ENCODE results near the gene HAAO.
A peak's percentile ranks its signal among the peaks of the same experiment; 100 is the strongest.
"Not testable (repeated sequence)": the region's sequence is repeated elsewhere in the genome, so short reads cannot be mapped to it uniquely, and the experiment has no call there.

HAAO gene

DNA sequence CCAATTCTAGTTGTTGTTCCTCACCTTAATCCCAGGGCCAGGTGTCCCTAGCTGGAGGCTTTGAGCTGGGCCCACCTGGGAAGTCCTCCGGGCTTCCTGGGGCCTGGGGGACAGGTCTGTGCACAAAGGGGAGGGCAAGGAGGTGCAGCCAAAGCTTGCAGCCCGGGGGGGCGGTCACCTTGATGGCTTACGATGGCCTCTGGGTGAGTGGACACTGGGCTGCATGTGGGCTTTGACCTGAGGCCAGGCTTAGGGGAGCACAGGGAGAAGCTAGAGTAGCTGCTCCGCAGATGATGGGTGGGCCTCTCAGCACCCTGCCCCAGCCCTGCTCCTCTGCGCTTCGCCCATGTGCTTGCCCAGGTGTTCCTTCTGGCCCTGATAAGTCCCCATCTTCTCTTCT lies 41.8 kb upstream of the HAAO start:
- TF ChIP-seq, protein P1, sequence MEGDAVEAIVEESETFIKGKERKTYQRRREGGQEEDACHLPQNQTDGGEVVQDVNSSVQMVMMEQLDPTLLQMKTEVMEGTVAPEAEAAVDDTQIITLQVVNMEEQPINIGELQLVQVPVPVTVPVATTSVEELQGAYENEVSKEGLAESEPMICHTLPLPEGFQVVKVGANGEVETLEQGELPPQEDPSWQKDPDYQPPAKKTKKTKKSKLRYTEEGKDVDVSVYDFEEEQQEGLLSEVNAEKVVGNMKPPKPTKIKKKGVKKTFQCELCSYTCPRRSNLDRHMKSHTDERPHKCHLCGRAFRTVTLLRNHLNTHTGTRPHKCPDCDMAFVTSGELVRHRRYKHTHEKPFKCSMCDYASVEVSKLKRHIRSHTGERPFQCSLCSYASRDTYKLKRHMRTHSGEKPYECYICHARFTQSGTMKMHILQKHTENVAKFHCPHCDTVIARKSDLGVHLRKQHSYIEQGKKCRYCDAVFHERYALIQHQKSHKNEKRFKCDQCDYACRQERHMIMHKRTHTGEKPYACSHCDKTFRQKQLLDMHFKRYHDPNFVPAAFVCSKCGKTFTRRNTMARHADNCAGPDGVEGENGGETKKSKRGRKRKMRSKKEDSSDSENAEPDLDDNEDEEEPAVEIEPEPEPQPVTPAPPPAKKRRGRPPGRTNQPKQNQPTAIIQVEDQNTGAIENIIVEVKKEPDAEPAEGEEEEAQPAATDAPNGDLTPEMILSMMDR (IDR thresholded peaks at IDR 0.05; ENCODE audit: extremely low read depth, insufficient read depth, missing control alignments) = no peak
- DNase-seq (ENCODE audit: low spot score) = no peak
- in situ Hi-C loops (cut with MboI; ENCODE audit: low pct_unique_long_range_greater_than_20kb, low sequenced_read_pairs, unreplicated experiment) = no loop called here

DNA sequence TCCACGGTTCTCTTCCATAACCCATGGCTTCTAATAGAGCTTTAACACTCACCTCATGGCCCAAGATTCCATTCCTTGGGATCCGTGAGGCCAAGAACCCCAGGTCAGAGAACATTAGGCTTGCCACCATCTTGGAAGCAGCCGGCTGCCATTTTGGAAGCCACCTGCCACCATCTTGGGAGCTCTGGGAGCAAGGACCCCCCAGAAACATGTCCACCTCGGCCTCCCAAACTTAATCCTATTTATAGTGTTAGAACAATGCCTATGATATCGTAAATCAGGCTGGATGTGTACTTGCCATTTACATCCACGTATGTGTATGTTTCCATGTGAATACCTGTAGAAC lies 39.9 kb upstream of the HAAO start:
- in situ Hi-C loops (cut with MboI; ENCODE audit: low pct_unique_long_range_greater_than_20kb, low sequenced_read_pairs, unreplicated experiment) = no loop called here

DNA sequence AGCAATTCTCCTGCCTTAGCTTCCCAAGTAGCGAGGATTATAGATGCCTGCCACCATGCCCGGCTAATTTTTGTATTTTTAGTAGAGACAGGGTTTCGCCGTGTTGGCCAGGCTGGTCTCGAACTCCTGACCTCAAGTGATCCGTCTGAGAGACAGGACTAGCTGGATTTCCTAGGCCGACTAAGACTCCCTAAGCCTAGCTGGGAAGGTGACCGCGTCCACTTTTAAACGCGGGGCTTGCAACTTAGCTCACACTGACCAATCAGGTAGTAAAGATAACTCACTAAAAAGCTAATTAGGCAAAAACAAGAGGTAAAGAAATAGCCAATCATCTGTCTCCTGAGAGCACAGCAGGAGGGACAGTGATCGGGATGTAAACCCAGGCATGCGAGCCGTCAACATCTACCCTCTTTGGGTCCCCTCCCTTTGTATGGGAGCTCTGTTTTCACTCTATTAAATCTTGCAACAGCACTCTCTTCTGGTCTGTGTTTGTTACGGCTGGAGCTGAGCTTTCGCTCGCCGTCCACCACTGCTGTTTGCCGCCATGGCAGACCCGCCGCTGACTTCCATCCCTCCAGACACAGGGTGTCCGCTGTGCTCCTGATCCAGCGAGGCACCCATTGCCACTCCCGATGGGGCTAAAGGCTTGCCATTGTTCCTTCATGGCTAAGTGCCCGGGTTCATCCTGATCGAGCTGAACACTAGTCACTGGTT lies 39.3 kb upstream of the HAAO start:
- in situ Hi-C loops (cut with MboI; ENCODE audit: low pct_unique_long_range_greater_than_20kb, low sequenced_read_pairs, unreplicated experiment); DNase-seq (ENCODE audit: low spot score): not testable (repeated sequence)

More for the DNA sequence above, 39.9 kb upstream of the HAAO start:
- DNase-seq (ENCODE audit: low spot score) = no peak
- TF ChIP-seq, protein P1 (IDR thresholded peaks at IDR 0.05; ENCODE audit: extremely low read depth, insufficient read depth, missing control alignments) = no peak

DNA sequence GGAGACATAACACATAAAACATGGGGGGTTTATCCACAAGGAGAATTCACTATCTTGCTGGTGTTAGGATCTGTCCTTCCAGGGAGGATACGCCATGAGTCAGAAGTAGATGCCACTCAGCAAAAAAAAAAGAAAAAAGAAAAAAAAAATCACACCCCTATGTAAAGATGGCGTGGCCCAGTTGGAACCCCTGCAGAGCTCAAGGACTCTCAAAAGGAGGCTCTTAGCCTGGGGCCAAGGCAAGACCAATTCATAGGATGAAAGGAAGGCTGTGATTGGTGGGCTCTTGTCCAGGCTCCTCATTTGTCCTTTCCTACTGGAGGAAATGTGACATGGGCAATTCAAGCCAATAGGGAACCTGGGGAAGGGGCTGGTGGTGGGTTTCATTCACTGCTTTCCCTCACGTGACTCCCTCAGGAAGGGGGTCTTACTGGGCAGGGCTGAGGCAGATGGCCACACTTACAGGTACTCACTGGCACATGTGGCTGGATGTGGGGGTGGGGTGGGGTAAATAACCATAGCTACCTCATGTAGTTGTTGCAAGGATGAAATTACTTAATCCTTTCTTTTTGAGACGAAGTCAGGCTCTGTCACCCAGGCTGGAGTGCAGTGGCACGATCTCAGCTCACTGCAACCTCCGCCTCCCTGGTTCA lies 38.7 kb upstream of the HAAO start:
- in situ Hi-C loops (cut with MboI; ENCODE audit: low pct_unique_long_range_greater_than_20kb, low sequenced_read_pairs, unreplicated experiment) = no loop called here
- TF ChIP-seq, protein P1 (IDR thresholded peaks at IDR 0.05; ENCODE audit: extremely low read depth, insufficient read depth, missing control alignments) = no peak
- DNase-seq (ENCODE audit: low spot score) = no peak

DNA sequence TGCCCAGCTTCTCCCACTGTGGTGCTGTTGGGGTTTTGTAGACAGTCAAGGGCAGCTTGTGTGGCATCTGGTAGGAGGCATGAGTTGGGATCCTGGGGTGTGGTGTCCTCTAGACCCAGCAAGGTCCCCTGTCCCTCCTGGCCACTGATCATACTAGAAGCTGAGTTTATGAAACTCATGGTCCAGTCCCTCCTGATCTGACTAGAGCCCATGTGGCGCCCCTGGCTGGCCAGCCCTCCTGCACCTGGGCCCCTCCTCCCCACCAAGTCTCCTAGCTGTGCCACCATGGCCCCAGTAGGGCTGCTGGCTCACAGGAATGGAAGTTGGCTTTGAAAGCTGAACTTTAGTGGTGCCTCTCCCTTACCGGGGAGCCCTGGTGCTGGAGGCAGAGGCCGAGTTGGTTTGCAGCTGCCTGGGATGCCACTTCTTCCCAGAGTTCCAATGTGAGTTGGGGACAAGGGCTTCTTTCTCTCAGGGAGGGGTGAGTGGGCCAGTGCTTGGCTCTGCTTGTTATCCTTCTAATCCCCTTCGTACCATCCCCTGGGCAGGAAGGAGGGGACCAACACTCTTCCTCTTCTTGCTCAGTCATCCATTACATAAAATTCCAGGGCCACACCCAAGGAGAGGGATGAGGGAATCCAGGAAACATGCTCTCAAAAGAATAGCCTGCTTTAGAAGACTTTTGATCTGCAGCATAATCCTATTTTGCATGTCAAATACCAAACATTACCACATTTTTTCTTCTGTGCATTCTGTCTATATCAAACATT lies 37.5 kb upstream of the HAAO start:
- in situ Hi-C loops (cut with MboI; ENCODE audit: low pct_unique_long_range_greater_than_20kb, low sequenced_read_pairs, unreplicated experiment) = no loop called here
- DNase-seq (ENCODE audit: low spot score) = no peak
- TF ChIP-seq, protein P1 (IDR thresholded peaks at IDR 0.05; ENCODE audit: extremely low read depth, insufficient read depth, missing control alignments) = no peak

DNA sequence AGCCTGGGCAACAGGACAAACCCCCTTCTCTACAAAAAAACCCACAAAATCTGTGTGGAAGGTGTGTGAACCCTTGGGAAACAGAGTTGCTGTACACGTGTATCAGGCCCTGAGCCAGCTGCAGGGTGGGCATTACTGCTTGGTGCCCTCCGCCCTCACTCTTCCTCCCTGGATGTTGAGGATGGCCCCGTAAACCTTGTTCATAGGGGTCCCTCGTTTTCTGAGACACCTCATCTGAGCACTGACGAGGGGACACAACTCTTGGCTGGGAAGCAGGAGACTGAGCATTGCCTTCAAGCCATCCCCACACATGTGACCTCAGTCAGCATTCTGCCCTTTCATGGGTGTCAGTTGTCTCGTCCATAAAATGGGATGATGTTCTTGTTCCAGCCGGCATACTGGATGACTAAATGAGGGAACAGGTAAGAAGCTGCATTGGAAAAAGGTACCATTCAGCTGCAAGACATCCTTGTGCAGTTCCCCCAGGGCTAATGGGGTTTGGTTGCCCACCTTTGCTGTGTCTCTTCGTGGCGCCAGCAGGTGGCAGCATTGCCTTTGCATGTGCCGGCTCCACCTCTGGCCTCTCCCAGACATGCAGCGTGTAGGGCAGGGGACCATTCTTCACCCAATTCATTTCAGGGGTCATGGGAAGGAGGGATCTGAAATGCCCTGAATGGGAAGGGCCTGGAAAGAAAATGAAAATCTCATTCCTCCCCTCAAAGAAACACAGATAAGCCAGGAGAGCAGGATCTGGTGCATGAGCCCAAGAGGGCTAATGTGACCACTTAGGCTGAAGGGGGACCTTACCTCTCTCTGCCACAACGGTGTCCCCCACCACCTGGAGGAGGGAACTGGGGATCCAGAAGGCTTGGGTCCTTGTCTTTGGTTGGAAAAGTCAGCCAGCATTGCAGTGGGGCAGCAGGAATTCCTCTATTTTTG lies 36.4 kb upstream of the HAAO start:
- DNase-seq (ENCODE audit: low spot score) = peak; percentile 82
- in situ Hi-C loops (cut with MboI; ENCODE audit: low pct_unique_long_range_greater_than_20kb, low sequenced_read_pairs, unreplicated experiment) = no loop called here
- TF ChIP-seq, protein P1 (IDR thresholded peaks at IDR 0.05; ENCODE audit: extremely low read depth, insufficient read depth, missing control alignments) = peak; percentile 77
